Activated CD4-positive, alpha-beta T cell treated with anti-CD3 and anti-CD28 coated beads for 4 hours (primary cell): Measurements from ENCODE around the gene DLEC1.
A peak's percentile ranks its signal among the peaks of the same experiment; 100 is the strongest.

Experiments used
- DNase-seq, 2 donors: peaks; one replicate each; pipeline ENCODE4 v3.0.0-alpha.2; 2020

Gene DLEC1

GRCh38 chr3:38110314-38111050 is 71.5 kb downstream of the DLEC1 start:
- no peak for DNase-seq

- no peak for DNase-seq
Observed at GRCh38 chr3:38111201-38111600, 72.2 kb downstream of the DLEC1 start.

- DNase-seq, result no peak
Observed at GRCh38 chr3:38111696-38112377, 72.8 kb downstream of the DLEC1 start.

GRCh38 chr3:38112378-38112761 is 73.4 kb downstream of the DLEC1 start:
- DNase-seq, result no peak

- DNase-seq, result no peak
Observed at GRCh38 chr3:38114052-38114874, 75.3 kb downstream of the DLEC1 start.

GRCh38 chr3:38114875-38115644 is 76.1 kb downstream of the DLEC1 start:
- DNase-seq, result no peak

- DNase-seq, result no peak
Observed at GRCh38 chr3:38115645-38116427, 76.8 kb downstream of the DLEC1 start.

- DNase-seq, result no peak
Observed at GRCh38 chr3:38116471-38117162, 77.6 kb downstream of the DLEC1 start.

- no peak for DNase-seq
Observed at GRCh38 chr3:38117163-38117716, 78.2 kb downstream of the DLEC1 start.

- peak; percentile 64 to 68 for DNase-seq
Observed at GRCh38 chr3:38117748-38118420, 78.9 kb downstream of the DLEC1 start.

- no peak for DNase-seq
Observed at GRCh38 chr3:38118421-38119247, 79.6 kb downstream of the DLEC1 start.

GRCh38 chr3:38119248-38119544 is 80.2 kb downstream of the DLEC1 start:
- DNase-seq, result no peak

GRCh38 chr3:38119821-38120692 is 81.0 kb downstream of the DLEC1 start:
- DNase-seq, result no peak

GRCh38 chr3:38120693-38121450 is 81.9 kb downstream of the DLEC1 start:
- DNase-seq, result no peak

- DNase-seq, result no peak
Observed at GRCh38 chr3:38121451-38121831, 82.4 kb downstream of the DLEC1 start.

GRCh38 chr3:38121832-38122461 is 82.9 kb downstream of the DLEC1 start:
- DNase-seq, result no peak

- DNase-seq, result no peak
Observed at GRCh38 chr3:38122712-38123290, 83.8 kb downstream of the DLEC1 start.
